SU-DHL-6 (cell line): Measurements from ENCODE around the gene BLNK.

Experiments used
- EZH2phosphoT487 ChIP-seq: fragments of 200-600 bp; sonication (generic), shearing (Covaris generic); conservative IDR thresholded peaks from 2 replicates; pipeline ENCODE4 v1.6.1; 2018; ENCODE audit warnings: mild to moderate bottlenecking, antibody characterized with exemption, low read length, moderate library complexity, mixed read lengths
- TF ChIP-seq, protein P1 (sequence below): fragments of 200-600 bp; sonication (generic); IDR thresholded peaks from one replicate; pipeline ENCODE4 v1.5.1; 2017; ENCODE audit warnings: antibody characterized with exemption, mild to moderate bottlenecking, low read length, moderate library complexity; ENCODE audit not compliant: insufficient read depth, poor library complexity, severe bottlenecking

DNA sequence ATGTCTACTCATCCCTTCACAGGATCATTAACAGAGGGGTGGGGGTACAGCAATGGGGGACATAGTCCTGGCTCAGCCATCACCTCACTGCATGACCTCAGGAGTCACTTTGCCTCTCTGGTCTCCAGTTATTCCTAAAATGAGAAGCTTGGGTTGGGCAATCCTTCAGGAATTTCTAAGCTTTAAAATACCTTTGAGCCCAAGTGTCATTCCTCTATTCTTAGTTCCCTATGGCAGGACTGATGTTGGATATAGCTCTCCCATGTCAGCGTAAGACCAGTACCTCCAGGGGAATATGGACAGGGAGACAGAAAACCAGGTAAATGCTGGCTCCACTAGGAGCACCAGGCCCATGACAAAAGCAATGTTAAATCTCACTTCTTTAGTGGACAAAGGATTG lies 34.5 kb downstream of the BLNK start:
- TF ChIP-seq, protein P1, sequence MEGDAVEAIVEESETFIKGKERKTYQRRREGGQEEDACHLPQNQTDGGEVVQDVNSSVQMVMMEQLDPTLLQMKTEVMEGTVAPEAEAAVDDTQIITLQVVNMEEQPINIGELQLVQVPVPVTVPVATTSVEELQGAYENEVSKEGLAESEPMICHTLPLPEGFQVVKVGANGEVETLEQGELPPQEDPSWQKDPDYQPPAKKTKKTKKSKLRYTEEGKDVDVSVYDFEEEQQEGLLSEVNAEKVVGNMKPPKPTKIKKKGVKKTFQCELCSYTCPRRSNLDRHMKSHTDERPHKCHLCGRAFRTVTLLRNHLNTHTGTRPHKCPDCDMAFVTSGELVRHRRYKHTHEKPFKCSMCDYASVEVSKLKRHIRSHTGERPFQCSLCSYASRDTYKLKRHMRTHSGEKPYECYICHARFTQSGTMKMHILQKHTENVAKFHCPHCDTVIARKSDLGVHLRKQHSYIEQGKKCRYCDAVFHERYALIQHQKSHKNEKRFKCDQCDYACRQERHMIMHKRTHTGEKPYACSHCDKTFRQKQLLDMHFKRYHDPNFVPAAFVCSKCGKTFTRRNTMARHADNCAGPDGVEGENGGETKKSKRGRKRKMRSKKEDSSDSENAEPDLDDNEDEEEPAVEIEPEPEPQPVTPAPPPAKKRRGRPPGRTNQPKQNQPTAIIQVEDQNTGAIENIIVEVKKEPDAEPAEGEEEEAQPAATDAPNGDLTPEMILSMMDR: no peak
- no peak for TF ChIP-seq EZH2phosphoT487
